Measurements from ENCODE around the gene SLC10A6. TPM values are rescaled to one million over a fixed set of nuclear protein-coding genes. Genes with fewer than 3 reads are reported as not detected.

SLC10A6 gene
- total RNA-seq, 1 experiment from 2014 or later: not detected

DNA sequence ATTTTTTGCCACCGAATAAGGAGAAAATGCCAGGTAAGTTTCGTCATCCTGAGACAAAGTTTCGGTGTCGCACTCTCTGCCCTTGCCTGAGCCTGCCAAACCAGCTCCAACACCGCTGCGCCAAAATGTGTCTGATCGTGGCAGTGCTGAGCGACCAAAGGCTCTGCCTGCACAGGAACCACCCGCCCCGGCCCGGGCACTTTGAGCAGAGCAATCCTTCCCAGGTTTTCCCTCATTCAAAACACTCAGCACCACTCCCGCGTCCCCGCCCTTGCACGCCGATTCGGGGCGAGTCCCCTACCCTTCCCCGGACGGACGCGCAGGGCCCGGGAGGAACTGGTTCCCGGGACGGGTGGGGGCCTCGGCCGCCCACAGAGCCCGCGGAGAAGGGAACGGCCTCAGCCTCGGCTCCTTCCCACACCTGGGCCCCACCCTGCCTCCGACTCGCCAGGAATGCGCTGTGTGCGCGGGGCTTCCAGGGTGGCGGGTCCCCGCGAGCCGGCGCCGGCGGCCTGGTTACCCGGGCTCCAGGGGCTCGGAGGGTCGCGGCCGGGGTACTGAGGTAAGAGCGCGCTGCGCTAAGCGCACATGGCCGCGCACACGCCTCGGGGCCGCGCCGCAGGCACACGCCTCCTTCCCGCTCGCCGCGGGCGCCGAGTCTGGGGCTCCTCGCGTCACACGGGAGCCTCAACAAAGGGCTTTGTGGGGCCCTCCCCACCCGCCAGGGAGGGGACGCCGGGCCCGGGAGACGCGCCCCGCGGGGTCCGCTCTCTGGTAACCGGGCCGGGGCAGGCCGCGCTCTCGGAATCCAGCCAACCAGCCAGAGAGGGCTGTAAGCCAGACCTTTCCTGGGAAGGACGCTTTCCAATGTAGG is 42.8 kb upstream of the SLC10A6 start, which contains the start of gene C4orf36:
C4orf36 (minus strand) TSS at position 661 of the 874 bp plus-strand sequence. CDS start 902 bp downstream, outside the sequence.
- no peaks in the 10 kb centered on the region for H3F3A ChIP-seq (ENCODE audit: low read length, unreplicated experiment)
- peak within 1 kb of the TSS; percentile 94 for H3K9ac ChIP-seq (ENCODE audit: low read length)
- intact Hi-C loops (cut with micrococcal nuclease): loop anchor here (1.0 to 10.0 kb wide), 2 partner anchors 61 to 217 kb away; no protein-coding TSS in a partner anchor
- H3K4me1 ChIP-seq (ENCODE audit: insufficient read depth, low read length): peaks cover 29% of the 10 kb centered on the region
- DNase-seq (peak; percentile 81), ATAC-seq (peak; percentile 84)
- peak within 1 kb of the TSS; percentile 78 for H3K4me3 ChIP-seq (ENCODE audit: low read length)
- CTCF ChIA-PET: interaction anchor here (0.5 kb wide), 1 partner anchor 366 kb away, joined by 3 read pairs; no protein-coding TSS in a partner anchor
- peak within 1 kb of the TSS; percentile 87 for H3K27ac ChIP-seq (ENCODE audit: low read length)
- H3K79me2 ChIP-seq (ENCODE audit: low read length): no peaks in the 10 kb centered on the region
- no TSS peak for BruUV-seq (replicated peaks)
- POLR2A ChIA-PET (ENCODE audit: unreplicated experiment): interaction anchor here (0.8 kb wide), 1 partner anchor 208 kb away, joined by 7 read pairs; no protein-coding TSS in a partner anchor
- no peaks in the 10 kb centered on the region for H3K9me3 ChIP-seq (ENCODE audit: low read length)
- no peaks in the 10 kb centered on the region for H3K27me3 ChIP-seq (ENCODE audit: low read length)
- H3K9me2 ChIP-seq (replicated peaks; ENCODE audit: low read length): no peaks in the 10 kb centered on the region
- no peaks in the 10 kb centered on the region for H4K20me1 ChIP-seq (ENCODE audit: low read length)
- TF ChIP-seq, protein P1, sequence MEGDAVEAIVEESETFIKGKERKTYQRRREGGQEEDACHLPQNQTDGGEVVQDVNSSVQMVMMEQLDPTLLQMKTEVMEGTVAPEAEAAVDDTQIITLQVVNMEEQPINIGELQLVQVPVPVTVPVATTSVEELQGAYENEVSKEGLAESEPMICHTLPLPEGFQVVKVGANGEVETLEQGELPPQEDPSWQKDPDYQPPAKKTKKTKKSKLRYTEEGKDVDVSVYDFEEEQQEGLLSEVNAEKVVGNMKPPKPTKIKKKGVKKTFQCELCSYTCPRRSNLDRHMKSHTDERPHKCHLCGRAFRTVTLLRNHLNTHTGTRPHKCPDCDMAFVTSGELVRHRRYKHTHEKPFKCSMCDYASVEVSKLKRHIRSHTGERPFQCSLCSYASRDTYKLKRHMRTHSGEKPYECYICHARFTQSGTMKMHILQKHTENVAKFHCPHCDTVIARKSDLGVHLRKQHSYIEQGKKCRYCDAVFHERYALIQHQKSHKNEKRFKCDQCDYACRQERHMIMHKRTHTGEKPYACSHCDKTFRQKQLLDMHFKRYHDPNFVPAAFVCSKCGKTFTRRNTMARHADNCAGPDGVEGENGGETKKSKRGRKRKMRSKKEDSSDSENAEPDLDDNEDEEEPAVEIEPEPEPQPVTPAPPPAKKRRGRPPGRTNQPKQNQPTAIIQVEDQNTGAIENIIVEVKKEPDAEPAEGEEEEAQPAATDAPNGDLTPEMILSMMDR (conservative IDR thresholded peaks at IDR 0.05; ENCODE audit: low read depth, low read length): 0 out of 2 replicates have a peak, but pooled peaks have one; percentile 16
- TF ChIP-seq EZH2 (IDR thresholded peaks at IDR 0.05; ENCODE audit: low read length, unreplicated experiment): no peak
- no peaks in the 10 kb centered on the region for H3K36me3 ChIP-seq (ENCODE audit: low read depth, low read length)
- peak within 1 kb of the TSS; percentile 94 for H3K4me2 ChIP-seq (ENCODE audit: low read length)
- H2AFZ ChIP-seq (ENCODE audit: low read length): peak within 1 kb of the TSS; percentile 84

DNA sequence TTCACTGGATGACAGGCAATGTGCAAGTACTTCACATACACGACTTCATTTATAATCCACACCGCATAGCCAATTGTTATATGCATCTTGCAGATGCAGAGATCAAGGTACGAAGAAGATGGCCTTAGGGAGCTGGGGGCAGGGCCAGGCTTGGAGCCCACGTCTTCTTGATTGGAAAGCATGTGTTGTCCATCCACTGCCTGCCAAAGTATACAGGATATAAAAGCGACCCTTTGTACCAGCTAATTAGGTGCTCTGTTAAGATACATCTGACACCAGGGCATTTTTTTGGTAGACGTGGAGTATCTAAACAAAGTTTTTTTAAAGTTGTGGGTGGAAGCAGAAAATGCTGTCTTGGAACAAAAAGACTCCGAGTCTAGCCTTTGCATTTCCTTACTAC is 41.6 kb upstream of the SLC10A6 start:
- H3K9ac ChIP-seq (ENCODE audit: low read length): peak overlapping the region; percentile 94
- H3K4me1 ChIP-seq (ENCODE audit: insufficient read depth, low read length): peaks cover 29% of the 10 kb centered on the region
- intact Hi-C loops (cut with micrococcal nuclease): loop anchor here (1.0 to 10.0 kb wide), 2 partner anchors 59 to 216 kb away; no protein-coding TSS in a partner anchor
- no peak for ATAC-seq
- H3K4me2 ChIP-seq (ENCODE audit: low read length): peak overlapping the region; percentile 94
- H3K27me3 ChIP-seq (ENCODE audit: low read length): no peaks in the 10 kb centered on the region
- ChIA-PET POLR2A (ENCODE audit: unreplicated experiment) (no interaction called here), CTCF (no interaction called here)
- H3K4me3 ChIP-seq (ENCODE audit: low read length): peak overlapping the region; percentile 78
- H4K20me1 ChIP-seq (ENCODE audit: low read length): no peaks in the 10 kb centered on the region
- H3K9me2 ChIP-seq (replicated peaks; ENCODE audit: low read length): no peaks in the 10 kb centered on the region
- no peak for TF ChIP-seq EZH2 (IDR thresholded peaks at IDR 0.05; ENCODE audit: low read length, unreplicated experiment)
- TF ChIP-seq EZH2phosphoT487 (IDR thresholded peaks at IDR 0.05; ENCODE audit: borderline replicate concordance, low read length): no peak
- TF ChIP-seq, protein P1 (conservative IDR thresholded peaks at IDR 0.05; ENCODE audit: low read depth, low read length): no peak
- H3K9me3 ChIP-seq (ENCODE audit: low read length): no peaks in the 10 kb centered on the region
- H3F3A ChIP-seq (ENCODE audit: low read length, unreplicated experiment): no peaks in the 10 kb centered on the region
- peak overlapping the region; percentile 87 for H3K27ac ChIP-seq (ENCODE audit: low read length)
- DNase-seq: peak; percentile 8
- H3K36me3 ChIP-seq (ENCODE audit: low read depth, low read length): no peaks in the 10 kb centered on the region
- H3K79me2 ChIP-seq (ENCODE audit: low read length): no peaks in the 10 kb centered on the region
- BruUV-seq (replicated peaks): no TSS peak
- peak overlapping the region; percentile 84 for H2AFZ ChIP-seq (ENCODE audit: low read length)

DNA sequence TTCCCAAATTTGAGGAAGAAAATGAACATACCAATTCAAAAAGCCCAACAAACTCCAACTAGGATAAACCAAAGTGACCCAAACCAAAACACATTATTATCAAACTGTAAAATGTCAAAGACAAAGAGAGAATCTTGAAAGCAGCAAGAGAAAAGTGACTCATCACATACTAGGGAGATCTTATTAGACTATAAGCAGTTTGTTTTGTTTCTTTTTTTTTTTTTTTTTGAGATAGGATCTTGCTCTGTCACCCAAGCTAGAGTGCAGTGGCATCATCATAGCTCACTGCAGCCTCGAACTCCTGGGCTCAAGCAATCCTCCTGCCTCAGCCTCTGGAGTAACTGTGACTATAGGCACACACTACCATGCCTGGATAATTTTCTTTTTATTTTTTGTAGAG is 30.5 kb upstream of the SLC10A6 start:
- Histone ChIP-seq H3K4me3 (ENCODE audit: low read length) (no peak overlapping the region), H3K27me3 (ENCODE audit: low read length) (no peaks in the 10 kb centered on the region), H3F3A (ENCODE audit: low read length, unreplicated experiment) (no peaks in the 10 kb centered on the region), H3K36me3 (ENCODE audit: low read depth, low read length) (no peaks in the 10 kb centered on the region), H3K4me2 (ENCODE audit: low read length) (no peak overlapping the region), H3K9ac (ENCODE audit: low read length) (no peak overlapping the region), H2AFZ (ENCODE audit: low read length) (no peak overlapping the region), H4K20me1 (ENCODE audit: low read length) (no peaks in the 10 kb centered on the region), H3K9me3 (ENCODE audit: low read length) (peaks cover 7% of the 10 kb centered on the region), H3K4me1 (ENCODE audit: insufficient read depth, low read length) (no peaks in the 10 kb centered on the region), H3K27ac (ENCODE audit: low read length) (no peak overlapping the region), H3K9me2 (replicated peaks; ENCODE audit: low read length) (no peaks in the 10 kb centered on the region), H3K79me2 (ENCODE audit: low read length) (no peaks in the 10 kb centered on the region)
- ChIA-PET CTCF (no interaction called here), POLR2A (ENCODE audit: unreplicated experiment) (no interaction called here)
- no TSS peak for BruUV-seq (replicated peaks)
- DNase-seq (no peak), ATAC-seq (no peak)
- TF ChIP-seq, protein P1 (conservative IDR thresholded peaks at IDR 0.05; ENCODE audit: low read depth, low read length): no peak
- TF ChIP-seq EZH2 (IDR thresholded peaks at IDR 0.05; ENCODE audit: low read length, unreplicated experiment) (no peak), EZH2phosphoT487 (IDR thresholded peaks at IDR 0.05; ENCODE audit: borderline replicate concordance, low read length) (no peak)
- intact Hi-C loops (cut with micrococcal nuclease): no loop called here

Data from PC-3 (cell line).